ENCODE data around the gene TMEM204. TPM values are rescaled to one million over a fixed set of nuclear protein-coding genes. Genes with fewer than 3 reads are reported as not detected.

Gene TMEM204
- total and polyA plus RNA-seq, 2 donors (not counting 1 experiment from before 2014, with no cell fraction given), result 10.9 to 12.4 TPM

DNA sequence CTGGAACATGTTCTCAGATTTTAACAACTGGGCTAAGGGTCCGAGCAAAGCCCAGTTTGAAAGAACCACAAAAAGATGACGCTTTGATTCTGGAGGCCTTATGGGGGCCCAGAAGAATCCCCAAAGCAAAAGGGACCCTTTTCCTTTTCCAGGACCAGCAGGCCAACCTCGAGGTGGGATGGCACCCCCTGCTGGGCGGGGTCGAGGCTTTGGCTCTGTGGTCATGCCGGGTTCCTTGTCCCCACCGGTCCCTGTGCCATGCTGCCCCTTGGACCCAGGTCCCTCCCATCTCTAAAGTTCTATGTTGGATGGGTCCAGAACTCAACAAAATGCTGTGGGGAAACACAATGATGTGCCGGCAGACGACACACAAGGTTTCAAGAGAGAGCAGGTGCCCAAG is 30.9 kb downstream of the TMEM204 start:
- Histone ChIP-seq H3K79me2 (ENCODE audit: control insufficient read depth, insufficient read depth, low read length) (no peaks in the 10 kb centered on the region), H2AFZ (ENCODE audit: low read length) (no peak overlapping the region), H3K4me3 (replicated peaks in 1 of 4; ENCODE audit: control extremely low read depth in 1 of 4, insufficient read depth in 1 of 4, low read depth in 3 of 4, low read length in 4 of 4) (no peak overlapping the region), H3K27me3 (ENCODE audit: control insufficient read depth, insufficient read depth, low read length) (no peaks in the 10 kb centered on the region), H3K4me2 (ENCODE audit: extremely low read depth, insufficient read depth, low read length) (no peak overlapping the region), H3K9ac (ENCODE audit: insufficient read depth, low read length) (no peak overlapping the region), H3K36me3 (ENCODE audit: control insufficient read depth, insufficient read depth, low read length) (no peaks in the 10 kb centered on the region), H3K4me1 (ENCODE audit: control insufficient read depth, extremely low read depth, insufficient read depth, low read length) (no peaks in the 10 kb centered on the region), H4K20me1 (ENCODE audit: control insufficient read depth, extremely low read depth, insufficient read depth, low read length) (no peaks in the 10 kb centered on the region), H3K9me3 (ENCODE audit: control insufficient read depth, insufficient read depth, low read depth, low read length) (no peaks in the 10 kb centered on the region), H3K27ac (ENCODE audit: insufficient read depth, low read length) (no peak overlapping the region)
- TF ChIP-seq, protein P1, sequence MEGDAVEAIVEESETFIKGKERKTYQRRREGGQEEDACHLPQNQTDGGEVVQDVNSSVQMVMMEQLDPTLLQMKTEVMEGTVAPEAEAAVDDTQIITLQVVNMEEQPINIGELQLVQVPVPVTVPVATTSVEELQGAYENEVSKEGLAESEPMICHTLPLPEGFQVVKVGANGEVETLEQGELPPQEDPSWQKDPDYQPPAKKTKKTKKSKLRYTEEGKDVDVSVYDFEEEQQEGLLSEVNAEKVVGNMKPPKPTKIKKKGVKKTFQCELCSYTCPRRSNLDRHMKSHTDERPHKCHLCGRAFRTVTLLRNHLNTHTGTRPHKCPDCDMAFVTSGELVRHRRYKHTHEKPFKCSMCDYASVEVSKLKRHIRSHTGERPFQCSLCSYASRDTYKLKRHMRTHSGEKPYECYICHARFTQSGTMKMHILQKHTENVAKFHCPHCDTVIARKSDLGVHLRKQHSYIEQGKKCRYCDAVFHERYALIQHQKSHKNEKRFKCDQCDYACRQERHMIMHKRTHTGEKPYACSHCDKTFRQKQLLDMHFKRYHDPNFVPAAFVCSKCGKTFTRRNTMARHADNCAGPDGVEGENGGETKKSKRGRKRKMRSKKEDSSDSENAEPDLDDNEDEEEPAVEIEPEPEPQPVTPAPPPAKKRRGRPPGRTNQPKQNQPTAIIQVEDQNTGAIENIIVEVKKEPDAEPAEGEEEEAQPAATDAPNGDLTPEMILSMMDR (conservative IDR thresholded peaks at IDR 0.05 in 1 of 2, IDR thresholded peaks at IDR 0.05 in 1 of 2; ENCODE audit: low read depth in 1 of 2, low read length in 2 of 2), result peak in 1 of 2 donors; percentile 10
- TF ChIP-seq EZH2 (IDR thresholded peaks at IDR 0.05; ENCODE audit: low read length, missing control alignments), result no peak
- DNase-seq (ENCODE audit: low read depth in 2 of 2), result no peak

DNA sequence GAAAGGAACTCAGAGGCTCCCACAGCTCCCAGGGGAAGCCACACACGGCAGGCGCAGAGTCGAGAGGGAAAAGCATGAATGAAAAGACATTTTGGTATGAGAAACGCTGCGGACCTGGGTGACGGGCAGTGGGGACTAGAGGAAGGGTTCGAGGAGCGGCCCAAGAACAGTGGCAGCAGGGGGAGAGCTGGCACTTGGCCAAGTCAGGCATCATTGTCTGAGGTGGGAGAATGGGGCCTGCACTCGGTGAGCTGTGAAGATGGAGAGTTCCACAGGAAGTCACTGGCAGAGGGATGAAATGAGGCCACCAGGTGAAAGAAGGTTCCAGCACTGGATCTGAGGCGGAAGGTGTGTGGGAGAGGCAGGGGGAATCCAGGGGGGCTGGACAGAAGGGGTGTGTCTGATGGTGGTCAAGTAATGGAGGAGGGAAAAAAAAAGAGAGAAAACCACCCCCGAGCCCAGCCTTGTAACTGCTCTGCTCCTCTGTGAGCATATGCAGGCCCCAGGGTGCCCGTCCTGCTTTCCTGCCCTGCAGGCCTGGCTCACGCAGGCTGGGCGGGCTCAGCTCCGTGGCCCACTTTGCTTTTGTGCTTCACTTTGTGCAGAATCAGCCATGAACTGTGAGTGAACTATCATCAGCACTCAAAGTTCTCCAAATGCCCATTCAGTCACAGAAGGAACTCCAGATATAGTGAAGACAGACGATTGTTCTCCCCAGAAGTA is 31.8 kb downstream of the TMEM204 start:
- no peaks in the 10 kb centered on the region for H3K79me2 ChIP-seq (ENCODE audit: control insufficient read depth, insufficient read depth, low read length)
- H3K27me3 ChIP-seq (ENCODE audit: control insufficient read depth, insufficient read depth, low read length), result no peaks in the 10 kb centered on the region
- no peak overlapping the region for H2AFZ ChIP-seq (ENCODE audit: low read length)
- TF ChIP-seq, protein P1 (conservative IDR thresholded peaks at IDR 0.05 in 1 of 2, IDR thresholded peaks at IDR 0.05 in 1 of 2; ENCODE audit: low read depth in 1 of 2, low read length in 2 of 2), result no peak
- H3K9ac ChIP-seq (ENCODE audit: insufficient read depth, low read length), result no peak overlapping the region
- no peaks in the 10 kb centered on the region for H4K20me1 ChIP-seq (ENCODE audit: control insufficient read depth, extremely low read depth, insufficient read depth, low read length)
- H3K9me3 ChIP-seq (ENCODE audit: control insufficient read depth, insufficient read depth, low read depth, low read length), result no peaks in the 10 kb centered on the region
- no peak overlapping the region for H3K4me2 ChIP-seq (ENCODE audit: extremely low read depth, insufficient read depth, low read length)
- no peak overlapping the region for H3K4me3 ChIP-seq (replicated peaks in 1 of 4; ENCODE audit: control extremely low read depth in 1 of 4, insufficient read depth in 1 of 4, low read depth in 3 of 4, low read length in 4 of 4)
- no peak overlapping the region for H3K27ac ChIP-seq (ENCODE audit: insufficient read depth, low read length)
- no peaks in the 10 kb centered on the region for H3K4me1 ChIP-seq (ENCODE audit: control insufficient read depth, extremely low read depth, insufficient read depth, low read length)
- DNase-seq (ENCODE audit: low read depth in 2 of 2), result no peak
- no peaks in the 10 kb centered on the region for H3K36me3 ChIP-seq (ENCODE audit: control insufficient read depth, insufficient read depth, low read length)

DNA sequence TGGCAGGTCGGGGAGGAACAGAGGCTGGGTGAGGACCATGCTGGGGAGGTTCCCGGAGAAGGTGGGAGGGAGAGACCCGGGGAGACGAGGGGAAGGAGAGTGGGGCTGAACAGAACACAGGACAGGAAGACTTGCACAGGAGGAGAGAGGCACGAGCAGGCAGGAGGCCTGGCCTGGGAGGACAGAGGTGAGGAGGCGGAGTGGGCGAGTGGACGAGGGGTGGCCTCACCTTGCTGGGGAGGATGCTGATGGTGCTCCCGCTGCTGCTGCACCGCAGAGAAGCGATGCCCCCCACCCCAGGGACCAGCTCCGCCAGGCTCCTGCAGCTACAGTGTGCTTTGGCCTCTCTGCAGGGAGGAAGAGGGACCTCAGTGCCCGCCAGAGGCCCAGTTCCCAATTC is 34.5 kb downstream of the TMEM204 start:
- DNase-seq (ENCODE audit: low read depth in 2 of 2), result no peak
- Histone ChIP-seq H3K27me3 (ENCODE audit: control insufficient read depth, insufficient read depth, low read length) (no peaks in the 10 kb centered on the region), H4K20me1 (ENCODE audit: control insufficient read depth, extremely low read depth, insufficient read depth, low read length) (no peaks in the 10 kb centered on the region)

More for the DNA sequence above, 34.5 kb downstream of the TMEM204 start:
- H2AFZ ChIP-seq (ENCODE audit: low read length), result no peak overlapping the region
- H3K79me2 ChIP-seq (ENCODE audit: control insufficient read depth, insufficient read depth, low read length), result no peaks in the 10 kb centered on the region
- H3K27ac ChIP-seq (ENCODE audit: insufficient read depth, low read length), result no peak overlapping the region
- H3K9me3 ChIP-seq (ENCODE audit: control insufficient read depth, insufficient read depth, low read depth, low read length), result no peaks in the 10 kb centered on the region
- no peak for TF ChIP-seq EZH2 (IDR thresholded peaks at IDR 0.05; ENCODE audit: low read length, missing control alignments)
- TF ChIP-seq, protein P1 (conservative IDR thresholded peaks at IDR 0.05 in 1 of 2, IDR thresholded peaks at IDR 0.05 in 1 of 2; ENCODE audit: low read depth in 1 of 2, low read length in 2 of 2), result no peak
- no peak overlapping the region for H3K4me2 ChIP-seq (ENCODE audit: extremely low read depth, insufficient read depth, low read length)
- H3K4me3 ChIP-seq (replicated peaks in 1 of 4; ENCODE audit: control extremely low read depth in 1 of 4, insufficient read depth in 1 of 4, low read depth in 3 of 4, low read length in 4 of 4), result no peak overlapping the region
- H3K36me3 ChIP-seq (ENCODE audit: control insufficient read depth, insufficient read depth, low read length), result no peaks in the 10 kb centered on the region
- no peak overlapping the region for H3K9ac ChIP-seq (ENCODE audit: insufficient read depth, low read length)
- no peaks in the 10 kb centered on the region for H3K4me1 ChIP-seq (ENCODE audit: control insufficient read depth, extremely low read depth, insufficient read depth, low read length)

Data from fibroblast of lung (primary cell).